ES-I3 (cell line): ENCODE measurements around the gene ZSCAN4.

Experiments
- H3K36me3 ChIP-seq: 2 replicates; pipeline ENCODE4 v1.6.1; 2013; ENCODE audit warnings: mild to moderate bottlenecking, low read length, control low read depth, moderate library complexity; ENCODE audit not compliant: insufficient read depth
- H3K4me1 ChIP-seq: 2 replicates; pipeline ENCODE4 v1.6.1; 2013; ENCODE audit warnings: mild to moderate bottlenecking, control low read depth, low read length; ENCODE audit not compliant: insufficient read depth
- H3K9ac ChIP-seq: 2 replicates; pipeline ENCODE4 v1.6.1; 2013; ENCODE audit warnings: low read depth, mild to moderate bottlenecking, low read length, moderate library complexity
- H3K9me3 ChIP-seq: 2 replicates; pipeline ENCODE4 v1.6.1; 2013; ENCODE audit warnings: mild to moderate bottlenecking, low read length, moderate library complexity; ENCODE audit not compliant: control insufficient read depth, insufficient read depth

ZSCAN4 gene

GRCh38 chr19:57708641-57709361, 40.1 kb downstream of the ZSCAN4 start, which contains the start of gene ZNF154:
Gene ZNF154, minus strand, starts transcription at chr19:57709204. Its CDS starts 233 bp downstream, at chr19:57708971.
- peak within 1 kb of the TSS; percentile 63 for H3K9ac ChIP-seq
- H3K4me1 ChIP-seq: no peaks in the 10 kb centered on the region
- peaks cover 5% of the 10 kb centered on the region; the same call in 1 of the 2 replicates for H3K36me3 ChIP-seq
- H3K9me3 ChIP-seq: 0 out of 2 replicates have a peak, but pooled peaks cover 3% of the 10 kb centered on the region

DNA sequence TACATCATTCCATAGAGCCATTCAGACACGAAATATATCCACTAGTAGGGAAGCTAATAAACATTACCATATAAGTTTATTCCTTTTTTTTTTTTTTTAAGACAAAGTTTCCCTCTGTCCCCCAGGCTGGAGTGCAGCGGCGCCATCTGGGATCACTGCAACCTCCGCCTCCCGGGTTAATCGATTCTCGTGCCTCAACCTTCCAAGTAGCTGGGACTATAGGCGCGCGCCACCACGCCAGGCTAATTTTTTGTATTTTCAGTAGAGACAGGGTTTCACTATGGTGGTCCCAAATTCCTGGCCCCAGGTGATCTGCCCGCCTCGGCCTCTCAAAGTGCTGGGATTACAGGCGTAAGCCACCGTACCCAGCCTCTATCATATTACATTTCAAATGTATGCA, 40.9 kb downstream of the ZSCAN4 start:
- no peaks in the 10 kb centered on the region for H3K4me1 ChIP-seq
- H3K9ac ChIP-seq: peak overlapping the region; percentile 63; the same call in 1 of the 2 replicates
- no peaks in the 10 kb centered on the region for H3K9me3 ChIP-seq
- no peaks in the 10 kb centered on the region for H3K36me3 ChIP-seq

DNA sequence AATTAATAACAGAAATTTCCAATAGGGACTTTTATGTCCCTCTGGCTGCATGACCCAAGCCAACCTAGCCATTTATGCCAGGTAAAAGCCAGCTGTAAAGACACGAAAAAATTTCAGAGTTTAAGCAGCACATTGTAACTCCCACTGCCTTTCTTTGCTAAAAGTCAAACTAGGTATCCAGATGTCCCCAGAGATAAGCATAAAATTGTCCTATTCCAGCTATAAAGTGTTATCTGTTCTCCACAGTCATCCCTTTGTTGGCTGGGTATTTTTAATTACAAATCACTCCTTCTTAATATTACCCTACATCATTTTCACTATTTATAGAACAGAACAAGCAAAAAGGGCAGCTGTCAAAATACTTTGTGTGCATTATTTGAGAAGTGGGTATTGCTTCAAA, 43.5 kb downstream of the ZSCAN4 start:
- no peaks in the 10 kb centered on the region for H3K4me1 ChIP-seq
- no peaks in the 10 kb centered on the region for H3K36me3 ChIP-seq
- no peak overlapping the region for H3K9ac ChIP-seq
- no peaks in the 10 kb centered on the region for H3K9me3 ChIP-seq

GRCh38 chr19:57719424-57719823, 50.7 kb downstream of the ZSCAN4 start:
- Histone ChIP-seq H3K36me3 (peaks cover 12% of the 10 kb centered on the region), H3K9ac (no peak overlapping the region), H3K4me1 (no peaks in the 10 kb centered on the region), H3K9me3 (peaks cover 12% of the 10 kb centered on the region)

DNA sequence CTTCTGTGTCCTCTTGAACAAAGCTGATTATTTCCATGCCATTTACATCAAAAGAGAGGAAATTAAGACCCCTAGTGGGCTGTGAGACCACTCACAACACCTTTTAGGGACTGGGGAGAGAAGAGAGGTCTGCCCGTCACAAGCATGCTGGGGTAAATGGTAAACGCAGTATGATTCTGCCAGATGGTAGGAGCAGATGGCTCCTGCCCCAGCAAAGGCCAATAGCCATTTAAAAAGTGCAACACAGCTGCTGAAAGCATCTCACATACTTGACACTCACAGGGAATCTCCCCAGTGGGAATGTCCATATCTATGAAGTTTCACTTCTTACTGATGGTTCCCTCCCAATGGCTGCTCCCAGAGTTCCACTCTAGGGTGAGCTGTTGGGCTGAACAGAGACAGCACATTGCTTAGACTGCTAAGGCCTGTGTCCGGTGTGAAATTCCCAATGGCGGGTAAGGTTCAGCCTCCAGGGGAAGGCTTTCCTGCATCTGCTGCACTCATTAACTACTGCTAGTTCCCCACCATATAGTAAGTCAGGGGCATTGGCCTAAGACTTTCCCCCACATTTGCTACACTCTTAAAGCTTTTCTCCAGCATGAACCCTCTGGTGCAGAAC, 51.3 kb downstream of the ZSCAN4 start:
- Histone ChIP-seq H3K4me1 (no peaks in the 10 kb centered on the region), H3K9me3 (peaks cover 12% of the 10 kb centered on the region), H3K36me3 (peaks cover 12% of the 10 kb centered on the region), H3K9ac (no peak overlapping the region)

DNA sequence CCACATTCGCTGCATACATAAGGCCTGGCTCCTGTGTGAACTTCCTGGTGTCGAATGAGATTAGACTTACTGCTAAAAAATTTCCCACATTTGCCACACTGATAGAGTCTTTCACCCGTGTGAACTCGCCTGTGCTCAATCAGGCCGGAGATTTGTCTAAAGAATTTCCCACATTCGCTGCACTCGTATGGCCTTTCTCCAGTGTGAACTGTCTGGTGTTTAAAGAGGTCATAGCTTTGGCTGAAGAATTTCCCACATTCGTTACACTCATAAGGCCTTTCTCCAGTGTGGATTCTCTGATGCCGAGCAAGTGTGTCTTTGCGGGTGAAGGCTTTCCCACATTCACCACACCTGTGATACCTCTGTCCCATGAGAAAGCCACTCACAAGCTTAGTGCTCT, 52.1 kb downstream of the ZSCAN4 start:
- Histone ChIP-seq H3K9ac (no peak overlapping the region), H3K9me3 (peaks cover 12% of the 10 kb centered on the region), H3K36me3 (peaks cover 12% of the 10 kb centered on the region), H3K4me1 (no peaks in the 10 kb centered on the region)
